HG02884 (cell line): Measurements from ENCODE around the gene HTR3C.
A peak's percentile ranks its signal among the peaks of the same experiment; 100 is the strongest.
"Not testable (repeated sequence)": the region's sequence is repeated elsewhere in the genome, so short reads cannot be mapped to it uniquely, and the experiment has no call there.

ENCODE experiments used
- ATAC-seq: cut with Tn5 transposase; IDR thresholded peaks from one replicate; pipeline ENCODE4 v1.9.1; 2021; ENCODE audit warnings: mild to moderate bottlenecking, moderate library complexity; ENCODE audit not compliant: unreplicated experiment

HTR3C gene, protein sequence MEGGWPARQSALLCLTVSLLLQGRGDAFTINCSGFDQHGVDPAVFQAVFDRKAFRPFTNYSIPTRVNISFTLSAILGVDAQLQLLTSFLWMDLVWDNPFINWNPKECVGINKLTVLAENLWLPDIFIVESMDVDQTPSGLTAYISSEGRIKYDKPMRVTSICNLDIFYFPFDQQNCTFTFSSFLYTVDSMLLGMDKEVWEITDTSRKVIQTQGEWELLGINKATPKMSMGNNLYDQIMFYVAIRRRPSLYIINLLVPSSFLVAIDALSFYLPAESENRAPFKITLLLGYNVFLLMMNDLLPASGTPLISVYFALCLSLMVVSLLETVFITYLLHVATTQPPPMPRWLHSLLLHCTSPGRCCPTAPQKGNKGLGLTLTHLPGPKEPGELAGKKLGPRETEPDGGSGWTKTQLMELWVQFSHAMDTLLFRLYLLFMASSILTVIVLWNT

GRCh38 chr3:184052767-184053166, at the start of gene HTR3C:
Gene HTR3C, plus strand, starts transcription at chr3:184053047. Its CDS starts 34 bp downstream, at chr3:184053081.
- no peak for ATAC-seq

GRCh38 chr3:184003187-184003967, 49.5 kb upstream of the HTR3C start:
- ATAC-seq: no peak

GRCh38 chr3:184004476-184004875, 48.4 kb upstream of the HTR3C start:
- no peak for ATAC-seq

GRCh38 chr3:184005941-184006507, 46.8 kb upstream of the HTR3C start:
- peak; percentile 81 for ATAC-seq

GRCh38 chr3:184007143-184007813, 45.6 kb upstream of the HTR3C start:
- ATAC-seq: not testable (repeated sequence)

GRCh38 chr3:184008161-184008560, 44.7 kb upstream of the HTR3C start:
- ATAC-seq: no peak

DNA sequence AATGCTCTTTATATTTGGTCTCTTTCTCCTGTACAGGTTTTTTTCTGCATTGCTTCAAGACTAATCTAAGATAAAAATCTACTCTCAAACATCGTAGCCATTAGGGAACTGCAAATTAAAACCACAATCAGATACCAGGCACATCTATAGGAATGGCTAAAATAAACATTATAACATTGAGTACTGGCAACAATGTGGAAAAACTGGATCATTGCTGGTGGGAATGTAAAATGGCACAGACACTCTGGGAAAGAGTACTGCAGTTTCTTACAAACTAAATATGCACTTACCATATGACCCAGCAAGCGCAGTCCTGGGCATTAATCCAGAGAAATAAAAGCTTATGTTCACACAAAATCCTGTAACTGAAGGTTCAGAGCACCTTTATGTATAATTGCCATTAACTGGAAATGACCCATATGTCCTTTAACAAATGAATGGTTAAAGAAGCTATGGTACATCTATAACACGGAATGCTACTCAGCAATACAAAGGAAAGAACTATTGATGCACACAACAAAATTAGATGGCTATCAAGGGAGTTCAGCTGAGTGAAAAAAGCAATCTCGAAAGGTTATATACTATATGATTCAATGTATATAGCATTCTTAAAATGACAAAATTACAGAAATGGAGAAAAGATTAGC, 41.5 kb upstream of the HTR3C start:
- no peak for ATAC-seq

DNA sequence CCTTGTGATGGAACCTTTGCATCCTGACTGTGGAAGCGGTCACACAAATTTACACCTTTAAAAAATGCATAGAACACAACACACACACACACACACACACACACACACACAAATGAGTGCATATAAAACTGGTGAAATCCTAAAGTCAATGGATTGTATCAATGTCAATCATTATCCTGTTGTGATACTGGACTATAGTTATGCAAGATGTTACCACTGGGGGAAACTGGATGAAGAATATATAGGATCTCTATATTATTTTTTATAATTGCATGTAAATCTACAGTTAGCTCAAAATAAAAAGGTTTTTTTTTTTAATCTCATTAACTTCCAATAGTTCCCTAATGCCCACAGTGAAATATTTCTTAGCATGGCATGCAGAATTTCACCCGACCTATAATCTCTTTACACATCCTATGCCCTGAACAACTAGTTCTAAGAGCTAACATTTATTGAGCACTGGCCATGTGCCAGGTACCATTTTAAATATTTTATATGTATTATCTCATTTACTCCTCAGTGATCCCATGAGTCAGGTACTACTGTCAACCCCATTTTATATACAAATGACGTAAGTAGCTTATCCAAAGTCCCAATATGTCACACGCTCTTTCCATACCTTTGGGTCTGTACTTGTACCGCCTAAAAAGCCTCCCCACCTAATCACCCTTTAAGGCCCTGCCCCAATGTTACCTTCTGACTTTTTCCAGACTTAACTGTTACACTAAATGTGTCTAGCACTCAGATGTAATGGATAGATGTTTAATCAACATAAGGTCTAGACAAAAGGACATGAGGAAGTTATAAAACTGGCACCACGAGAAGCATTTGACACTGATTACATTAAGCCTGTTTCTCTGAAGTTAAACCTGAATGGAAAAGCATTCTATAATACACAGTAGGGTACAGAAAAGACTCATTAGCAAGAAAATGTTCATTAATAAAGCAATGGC, 40.6 kb upstream of the HTR3C start:
- no peak for ATAC-seq

DNA sequence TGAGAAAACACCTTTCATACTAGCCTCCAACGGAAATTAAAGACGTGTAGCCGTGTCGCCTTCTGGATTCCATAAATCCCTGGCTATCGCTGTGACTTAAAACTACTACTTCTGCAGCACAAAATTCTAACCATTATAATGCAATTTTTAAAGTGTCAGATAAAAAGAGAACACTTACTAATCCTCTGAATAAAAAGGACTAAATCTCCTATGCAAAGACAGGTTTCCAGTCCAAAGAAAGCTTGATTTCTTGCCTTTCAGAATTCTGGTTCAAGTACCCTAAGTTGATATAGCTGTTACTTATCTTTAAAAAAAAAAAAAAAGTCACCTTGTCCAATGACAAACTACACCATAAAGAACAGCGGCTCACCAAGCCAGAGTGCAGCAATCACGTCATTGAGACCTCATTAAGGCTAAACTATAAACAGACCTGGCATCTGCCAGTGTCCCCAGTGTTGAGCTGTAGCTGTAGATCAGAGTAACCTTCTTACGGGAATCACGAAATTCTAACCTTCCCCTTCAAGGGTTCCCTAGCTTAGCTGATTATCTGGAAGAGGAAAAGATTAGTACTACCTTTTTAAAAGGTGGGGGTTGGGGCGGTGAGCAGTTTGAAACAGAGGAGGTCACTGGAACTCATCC, 37.3 kb upstream of the HTR3C start:
- no peak for ATAC-seq

- ATAC-seq: no peak
Measured at GRCh38 chr3:184016169-184016570, 36.7 kb upstream of the HTR3C start.

DNA sequence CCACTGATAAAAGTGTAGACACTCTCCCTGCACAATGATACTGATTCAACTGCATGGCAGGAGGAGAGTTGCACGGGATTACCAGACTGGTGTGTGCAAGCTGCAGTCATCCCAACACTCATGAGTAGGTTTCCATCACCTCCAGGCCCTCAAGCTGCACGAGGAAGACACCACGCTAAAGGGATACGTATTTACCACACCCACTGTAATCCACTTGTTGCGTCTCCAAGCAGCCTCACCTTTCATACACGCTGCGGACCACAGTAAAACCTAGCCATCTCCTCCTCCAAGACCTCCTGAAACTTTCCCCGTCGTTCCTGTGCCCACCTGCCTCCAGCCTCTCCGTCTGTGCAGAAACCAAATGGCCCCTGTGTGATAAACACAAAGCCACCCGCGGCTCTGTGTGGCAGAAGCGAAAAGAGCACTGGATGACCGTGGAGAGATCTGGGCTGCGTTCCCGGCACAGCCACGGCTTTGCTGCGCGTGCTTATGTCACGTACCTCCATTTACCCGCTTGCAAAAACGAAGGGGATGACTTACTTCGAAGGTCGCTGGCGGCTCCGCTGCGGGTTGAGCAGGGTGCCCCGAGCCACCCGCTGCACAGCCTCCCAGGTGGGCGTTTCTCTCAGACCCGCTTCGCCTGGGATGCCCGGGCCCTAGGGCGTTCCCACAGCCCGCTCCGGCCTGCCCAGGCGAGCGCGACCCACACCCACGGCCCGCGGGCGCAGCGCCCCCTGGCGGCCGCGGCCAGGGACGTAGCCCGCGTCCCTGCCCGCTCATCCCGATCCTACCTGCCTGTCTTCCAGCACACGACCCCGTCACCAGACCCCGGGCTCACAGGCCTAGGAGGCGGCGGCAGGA, 35.8 kb upstream of the HTR3C start:
- peak; percentile 54 for ATAC-seq

DNA sequence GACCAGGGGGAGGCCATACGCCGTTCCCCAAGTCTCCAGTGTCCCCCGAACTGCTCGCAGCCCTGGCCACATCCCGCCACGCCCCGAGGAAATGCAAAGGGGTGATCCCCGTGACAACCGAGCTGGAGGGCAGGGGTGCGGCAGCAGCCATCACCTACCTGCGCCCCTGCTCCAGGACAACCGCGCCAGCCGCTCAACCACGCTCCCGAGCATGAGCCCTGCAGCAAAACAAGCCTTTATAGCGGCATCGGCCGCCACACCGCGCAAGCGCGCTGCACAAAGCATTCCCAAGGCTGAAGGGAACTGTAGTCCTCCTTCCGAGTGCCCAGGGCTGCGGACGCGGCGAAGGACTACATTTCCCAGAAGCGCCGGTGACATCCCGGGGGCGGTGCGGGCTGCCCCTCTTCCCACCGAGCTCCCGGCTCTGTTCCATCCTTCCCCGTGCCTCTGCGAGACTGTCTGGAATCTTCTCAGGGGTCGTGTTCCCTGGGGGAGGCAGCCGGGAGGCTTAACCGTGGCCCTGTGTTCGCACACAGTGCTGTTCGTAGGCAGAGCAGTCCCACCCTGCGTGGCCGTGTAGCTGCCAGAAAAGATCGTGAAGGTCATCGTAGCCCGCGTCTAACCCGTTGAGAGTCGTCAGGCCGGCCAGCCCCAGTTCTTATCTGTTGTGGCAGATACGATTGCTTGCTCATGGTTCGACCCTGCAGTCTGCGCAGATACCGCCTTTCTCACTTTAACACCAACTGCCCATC, 35.0 kb upstream of the HTR3C start, which contains the start of gene ABCC5:
Gene ABCC5 (minus strand): TSS at position 213 of the 752 bp plus-strand sequence. CDS start 3,492 bp downstream, outside the sequence.
- ATAC-seq: peak; percentile 98

DNA sequence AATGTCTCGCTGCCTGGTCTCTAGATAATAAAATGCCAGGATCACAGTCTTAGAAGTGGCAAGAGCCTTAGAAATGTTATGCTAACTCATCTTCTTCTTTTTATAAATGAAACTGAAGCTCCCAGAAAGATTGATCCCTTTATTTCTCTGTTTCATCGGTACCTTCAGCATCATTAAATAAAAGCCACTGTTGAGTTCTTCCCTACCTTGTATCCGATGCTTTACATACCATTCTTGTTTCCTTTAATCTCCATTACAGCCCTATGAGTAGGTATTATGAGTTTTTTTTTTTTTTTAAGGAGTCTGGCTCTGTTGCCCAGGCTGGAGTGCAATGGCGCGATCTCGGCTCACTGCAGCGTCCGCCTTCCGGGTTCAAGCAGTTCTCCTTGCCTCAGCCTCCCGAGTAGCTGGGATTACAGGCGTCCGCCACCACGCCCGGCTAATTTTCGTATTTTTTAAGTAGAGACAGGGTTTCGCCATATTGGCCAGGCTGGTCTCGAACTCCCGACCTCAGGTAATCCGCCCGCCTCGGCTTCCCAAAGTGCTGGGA, 34.3 kb upstream of the HTR3C start:
- no peak for ATAC-seq

DNA sequence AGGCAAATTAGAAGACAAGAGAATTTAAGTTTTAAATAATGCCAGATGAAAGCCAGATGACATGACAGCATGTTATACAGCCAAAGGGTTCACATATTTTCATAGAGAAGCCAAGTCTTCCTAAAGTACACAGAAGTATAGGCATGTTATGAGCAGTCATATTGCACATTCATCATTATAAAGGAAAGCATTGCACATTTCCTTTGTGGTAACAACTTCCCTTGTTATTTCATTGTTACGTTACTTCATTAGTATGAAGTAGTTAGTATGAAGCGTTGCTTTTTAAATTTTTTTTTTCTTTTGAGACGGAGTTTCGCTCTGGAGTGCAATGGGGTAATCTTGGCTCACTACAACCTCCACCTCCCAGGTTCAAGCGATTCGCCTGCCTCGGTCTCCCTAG, 30.5 kb upstream of the HTR3C start:
- no peak for ATAC-seq

DNA sequence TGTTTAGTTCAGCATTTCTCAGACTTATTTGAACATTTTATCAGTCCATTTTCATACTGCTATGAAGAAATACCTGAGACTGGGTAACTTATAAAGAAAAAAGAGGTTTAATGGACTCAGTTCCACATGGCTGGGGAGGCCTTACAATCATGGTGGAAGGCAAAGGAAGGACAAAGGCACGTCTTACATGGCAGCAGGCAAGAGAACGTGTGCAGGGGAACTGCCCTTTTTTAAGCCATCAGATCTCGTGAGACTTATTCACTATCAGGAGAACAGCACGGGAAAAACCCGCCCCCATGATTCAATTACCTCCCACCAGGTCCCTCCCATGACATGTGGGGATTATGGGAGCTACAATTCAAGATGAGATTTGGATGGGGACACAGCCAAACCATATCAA, 27.6 kb upstream of the HTR3C start:
- not testable (repeated sequence) for ATAC-seq

DNA sequence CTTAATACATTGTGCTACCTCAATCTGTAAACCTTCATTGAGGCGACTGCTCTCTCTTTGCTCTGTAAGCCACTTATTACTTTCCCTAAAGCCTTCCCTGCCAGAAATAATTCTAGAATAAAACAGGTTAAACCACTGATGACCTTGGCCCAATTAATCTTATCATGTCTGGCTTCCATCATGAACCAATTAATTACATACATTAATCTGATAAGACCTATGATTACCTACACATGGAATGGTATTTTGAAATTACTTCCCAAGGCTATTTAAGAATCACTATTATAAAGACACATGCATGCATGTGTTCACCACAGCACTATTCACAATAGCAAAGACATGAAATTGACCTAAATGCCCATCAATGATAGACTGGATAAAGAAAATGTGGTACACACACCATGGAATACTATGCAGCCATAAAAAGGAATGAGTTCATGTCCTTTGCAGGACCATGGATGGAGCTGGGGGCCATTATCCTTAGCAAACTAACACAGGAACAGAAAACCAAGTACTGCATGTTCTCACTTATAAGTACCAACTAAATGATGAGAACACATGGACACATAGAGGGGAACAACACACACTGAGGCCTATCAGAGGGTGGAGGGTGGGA, 24.5 kb upstream of the HTR3C start:
- ATAC-seq: not testable (repeated sequence)
